ENCODE data around the gene TMEM128.
"Not testable (repeated sequence)": the region's sequence is repeated elsewhere in the genome, so short reads cannot be mapped to it uniquely, and the experiment has no call there.

TMEM128 gene

DNA sequence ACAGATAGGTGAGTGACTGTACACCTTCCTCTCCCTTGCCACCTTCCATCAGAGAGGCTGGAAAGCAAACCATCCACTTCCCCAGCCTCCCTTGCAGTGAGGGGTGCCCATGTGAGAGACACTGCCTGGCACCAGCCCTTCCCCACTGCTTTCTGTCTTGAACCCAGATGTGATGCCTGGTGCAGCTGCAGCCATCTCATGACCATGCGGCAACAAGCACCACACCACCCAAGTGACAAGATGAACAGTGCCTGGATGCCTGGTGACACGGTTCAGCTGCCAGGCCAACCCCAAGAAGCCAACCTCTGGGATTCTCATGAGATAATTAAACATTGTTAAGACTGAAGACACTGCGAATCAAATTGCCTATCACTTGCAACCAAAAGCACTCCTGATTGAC lies 52.7 kb downstream of the TMEM128 start:
- no peak overlapping the region for H3K4me3 ChIP-seq (ENCODE audit: low read depth, low read length)
- TF ChIP-seq, protein P1, sequence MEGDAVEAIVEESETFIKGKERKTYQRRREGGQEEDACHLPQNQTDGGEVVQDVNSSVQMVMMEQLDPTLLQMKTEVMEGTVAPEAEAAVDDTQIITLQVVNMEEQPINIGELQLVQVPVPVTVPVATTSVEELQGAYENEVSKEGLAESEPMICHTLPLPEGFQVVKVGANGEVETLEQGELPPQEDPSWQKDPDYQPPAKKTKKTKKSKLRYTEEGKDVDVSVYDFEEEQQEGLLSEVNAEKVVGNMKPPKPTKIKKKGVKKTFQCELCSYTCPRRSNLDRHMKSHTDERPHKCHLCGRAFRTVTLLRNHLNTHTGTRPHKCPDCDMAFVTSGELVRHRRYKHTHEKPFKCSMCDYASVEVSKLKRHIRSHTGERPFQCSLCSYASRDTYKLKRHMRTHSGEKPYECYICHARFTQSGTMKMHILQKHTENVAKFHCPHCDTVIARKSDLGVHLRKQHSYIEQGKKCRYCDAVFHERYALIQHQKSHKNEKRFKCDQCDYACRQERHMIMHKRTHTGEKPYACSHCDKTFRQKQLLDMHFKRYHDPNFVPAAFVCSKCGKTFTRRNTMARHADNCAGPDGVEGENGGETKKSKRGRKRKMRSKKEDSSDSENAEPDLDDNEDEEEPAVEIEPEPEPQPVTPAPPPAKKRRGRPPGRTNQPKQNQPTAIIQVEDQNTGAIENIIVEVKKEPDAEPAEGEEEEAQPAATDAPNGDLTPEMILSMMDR (IDR thresholded peaks at IDR 0.05; ENCODE audit: insufficient read depth, low read depth, low read length, missing control alignments) = no peak
- no peak for DNase-seq (ENCODE audit: low read depth)

DNA sequence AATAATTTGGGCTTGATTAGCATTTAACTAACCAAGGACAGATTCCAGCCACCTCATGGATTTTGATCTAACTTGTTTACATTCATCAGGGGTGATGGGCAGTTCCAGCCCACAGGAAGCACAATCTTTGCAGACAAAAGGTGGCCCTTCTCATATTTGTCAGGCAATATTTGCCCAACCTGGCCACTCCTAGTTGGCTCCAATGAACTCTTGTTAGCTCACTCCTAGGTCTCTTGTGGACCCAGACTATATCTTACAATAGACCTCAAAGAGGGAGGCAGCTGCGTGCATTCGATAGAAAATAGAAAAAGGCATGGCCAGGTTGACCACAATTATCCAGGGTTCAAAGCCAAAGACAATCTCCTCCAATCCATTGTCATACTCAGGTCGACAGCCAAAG lies 59.5 kb downstream of the TMEM128 start:
- not testable (repeated sequence) for DNase-seq (ENCODE audit: low read depth); H3K4me3 ChIP-seq (ENCODE audit: low read depth, low read length)

Data from GM12865 (cell line).